Neural progenitor cell (in vitro differentiated cells): ENCODE measurements around the gene CLEC18C.
"Not testable (repeated sequence)": the region's sequence is repeated elsewhere in the genome, so short reads cannot be mapped to it uniquely, and the experiment has no call there.

ENCODE experiments used
- EZH2 ChIP-seq: fragments of 200-600 bp; sonication (generic); IDR thresholded peaks from 2 replicates; pipeline ENCODE4 v1.6.1; 2017; ENCODE audit warnings: antibody characterized with exemption, mild to moderate bottlenecking, moderate library complexity
- EZH2phosphoT487 ChIP-seq: fragments of 200-600 bp; sonication (generic); IDR thresholded peaks from 2 replicates; pipeline ENCODE4 v1.6.1; 2017; ENCODE audit warnings: antibody characterized with exemption
- TF ChIP-seq, protein P1 (sequence below): fragments of 200-600 bp; sonication (generic); IDR thresholded peaks from 2 replicates; pipeline ENCODE4 v1.5.1; 2017; ENCODE audit warnings: antibody characterized with exemption, mild to moderate bottlenecking

DNA sequence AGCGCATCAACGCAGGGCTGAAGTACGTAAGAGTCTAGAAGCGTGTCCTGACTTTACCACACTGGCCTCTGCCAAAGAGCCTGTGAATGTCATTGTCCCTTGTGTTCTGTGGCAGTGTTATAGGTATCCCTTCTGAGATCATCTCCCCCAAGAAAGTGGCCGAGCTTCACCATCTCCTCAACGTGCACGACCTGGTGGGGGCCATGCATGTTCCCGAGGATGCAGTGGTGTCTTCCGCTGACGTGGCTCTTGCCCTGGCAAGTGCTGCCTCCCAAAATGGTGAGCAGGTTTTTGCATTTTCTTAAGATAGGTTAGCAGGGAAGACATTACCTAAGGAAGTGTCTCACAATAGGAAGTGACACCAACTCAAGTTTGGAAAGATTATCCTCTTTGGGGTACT lies 44.7 kb upstream of the CLEC18C start:
- not testable (repeated sequence) for TF ChIP-seq EZH2phosphoT487, EZH2
- TF ChIP-seq, protein P1, sequence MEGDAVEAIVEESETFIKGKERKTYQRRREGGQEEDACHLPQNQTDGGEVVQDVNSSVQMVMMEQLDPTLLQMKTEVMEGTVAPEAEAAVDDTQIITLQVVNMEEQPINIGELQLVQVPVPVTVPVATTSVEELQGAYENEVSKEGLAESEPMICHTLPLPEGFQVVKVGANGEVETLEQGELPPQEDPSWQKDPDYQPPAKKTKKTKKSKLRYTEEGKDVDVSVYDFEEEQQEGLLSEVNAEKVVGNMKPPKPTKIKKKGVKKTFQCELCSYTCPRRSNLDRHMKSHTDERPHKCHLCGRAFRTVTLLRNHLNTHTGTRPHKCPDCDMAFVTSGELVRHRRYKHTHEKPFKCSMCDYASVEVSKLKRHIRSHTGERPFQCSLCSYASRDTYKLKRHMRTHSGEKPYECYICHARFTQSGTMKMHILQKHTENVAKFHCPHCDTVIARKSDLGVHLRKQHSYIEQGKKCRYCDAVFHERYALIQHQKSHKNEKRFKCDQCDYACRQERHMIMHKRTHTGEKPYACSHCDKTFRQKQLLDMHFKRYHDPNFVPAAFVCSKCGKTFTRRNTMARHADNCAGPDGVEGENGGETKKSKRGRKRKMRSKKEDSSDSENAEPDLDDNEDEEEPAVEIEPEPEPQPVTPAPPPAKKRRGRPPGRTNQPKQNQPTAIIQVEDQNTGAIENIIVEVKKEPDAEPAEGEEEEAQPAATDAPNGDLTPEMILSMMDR = not testable (repeated sequence)
